ENCODE measurements around the gene CCNG2. TPM values are rescaled to one million over a fixed set of nuclear protein-coding genes. Genes with fewer than 3 reads are reported as not detected.
"Not testable (repeated sequence)": the region's sequence is repeated elsewhere in the genome, so short reads cannot be mapped to it uniquely, and the experiment has no call there.

The CCNG2 gene
- total RNA-seq, 4 donors from 2014 or later: 24.0 to 91.8 (median 45.8) TPM

- Histone ChIP-seq H3K36me3 (no peaks in the 10 kb centered on the region), H3K27me3 (no peaks in the 10 kb centered on the region), H3K4me3 (no peak overlapping the region), H3K4me1 (peaks cover 34% of the 10 kb centered on the region), H3K27ac (no peak overlapping the region), H3K9me3 (no peaks in the 10 kb centered on the region)
- WGBS: 43% methylated on average over 8 of the region's 8 CpGs
- DNase-seq (ENCODE audit: low spot score in 2 of 2): no peak
- TF ChIP-seq POLR2A (IDR thresholded peaks at IDR 0.05): no peak
- no peak for TF ChIP-seq CTCF (IDR thresholded peaks at IDR 0.05)
- no peak for TF ChIP-seq EP300 (IDR thresholded peaks at IDR 0.05)
- TF ChIP-seq POLR2AphosphoS5 (IDR thresholded peaks at IDR 0.05): no peak
Observed at GRCh38 chr4:77125961-77126360, 31.0 kb upstream of the CCNG2 start.

DNA sequence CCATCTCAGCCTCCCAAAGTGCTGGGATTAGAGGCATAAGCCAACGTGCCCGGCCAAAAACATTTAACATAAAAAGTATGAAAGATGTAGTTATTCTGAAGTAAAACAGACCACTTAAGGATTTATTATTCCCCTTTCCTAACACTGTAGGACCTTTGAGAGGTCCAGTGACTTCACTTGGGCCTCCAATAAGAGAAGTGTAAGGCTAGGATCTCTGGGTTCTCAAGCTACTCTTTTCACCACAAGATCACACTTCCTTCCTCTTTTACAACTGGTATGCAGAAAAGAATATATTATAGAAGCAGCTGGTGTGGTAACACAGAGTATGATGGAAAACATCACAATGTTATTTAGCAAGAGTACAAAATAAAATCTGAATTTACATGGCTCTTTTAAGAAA lies 30.2 kb upstream of the CCNG2 start:
- Histone ChIP-seq H3K27me3 (no peaks in the 10 kb centered on the region), H3K9me3 (no peaks in the 10 kb centered on the region), H3K27ac (no peak overlapping the region), H3K4me3 (no peak overlapping the region), H3K36me3 (no peaks in the 10 kb centered on the region), H3K4me1 (peaks cover 31% of the 10 kb centered on the region)
- TF ChIP-seq POLR2A (IDR thresholded peaks at IDR 0.05) (no peak), EP300 (IDR thresholded peaks at IDR 0.05) (no peak), CTCF (IDR thresholded peaks at IDR 0.05) (no peak), POLR2AphosphoS5 (IDR thresholded peaks at IDR 0.05) (no peak)
- WGBS: 89% methylated on average over 2 of the region's 2 CpGs
- no peak for DNase-seq (ENCODE audit: low spot score in 2 of 2)

DNA sequence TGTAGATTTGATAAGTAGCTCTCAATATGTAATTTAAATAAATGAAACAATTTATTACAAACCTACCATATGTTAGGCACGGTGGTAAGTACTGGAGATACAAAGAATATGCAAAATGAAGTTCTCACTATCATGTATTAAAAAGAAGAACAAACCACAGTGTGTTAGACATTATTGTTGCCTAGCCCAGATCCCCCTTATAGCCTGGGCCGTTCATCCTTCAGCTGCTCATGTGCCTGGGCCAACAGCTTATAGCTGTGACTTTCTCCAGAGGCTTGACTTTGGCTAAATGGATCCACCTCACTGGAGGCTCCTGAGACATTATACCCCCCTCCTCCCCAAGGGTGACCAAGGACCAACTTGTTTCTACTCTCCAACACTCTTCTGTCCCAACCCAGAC lies 29.8 kb upstream of the CCNG2 start:
- Histone ChIP-seq H3K36me3 (no peaks in the 10 kb centered on the region), H3K4me3 (no peak overlapping the region), H3K9me3 (no peaks in the 10 kb centered on the region), H3K27ac (peak overlapping the region; percentile 48), H3K4me1 (peaks cover 28% of the 10 kb centered on the region), H3K27me3 (no peaks in the 10 kb centered on the region)
- DNase-seq (ENCODE audit: low spot score in 2 of 2): no peak
- TF ChIP-seq POLR2AphosphoS5 (IDR thresholded peaks at IDR 0.05) (no peak), EP300 (IDR thresholded peaks at IDR 0.05) (no peak)
- WGBS: 74% methylated on average over 2 of the region's 2 CpGs

DNA sequence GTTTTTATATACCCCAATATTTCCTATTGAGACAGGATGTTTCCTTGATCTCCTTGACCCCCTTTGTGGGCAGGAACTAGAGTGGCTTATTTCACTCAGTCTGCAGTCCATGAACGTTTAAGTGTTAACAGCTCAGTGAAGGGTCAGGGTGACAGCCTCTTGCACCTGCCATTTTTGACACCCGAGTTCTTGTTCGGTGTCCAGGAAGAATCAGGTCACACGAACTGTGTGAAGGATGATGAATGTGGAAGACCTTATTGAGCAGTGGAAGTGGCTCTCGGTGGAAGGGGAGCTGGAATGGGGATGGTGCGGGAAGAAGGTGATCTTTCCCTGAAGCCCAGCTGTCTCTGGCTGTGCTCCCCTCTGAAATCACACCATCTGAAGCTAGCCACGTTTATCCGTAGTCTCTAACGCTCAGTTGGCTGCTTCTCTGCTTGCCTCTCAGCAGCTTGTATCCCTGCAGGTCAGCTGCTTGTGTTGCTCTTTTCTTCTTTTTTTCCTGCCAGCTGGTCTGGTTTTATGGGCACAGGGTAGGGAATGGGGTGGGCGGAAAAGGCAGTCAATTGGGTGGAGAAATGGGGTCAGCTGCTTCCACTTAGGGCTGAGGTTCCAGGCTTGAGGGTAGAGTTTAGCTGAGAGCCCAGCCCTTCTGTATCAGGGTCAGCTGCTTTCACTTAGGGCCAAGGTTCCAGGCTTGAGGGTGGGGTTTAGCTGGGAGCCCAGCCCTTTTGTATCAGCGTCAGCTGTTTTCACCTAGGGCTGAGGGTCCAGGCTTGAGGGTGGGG lies 29.0 kb upstream of the CCNG2 start:
- H3K27ac ChIP-seq: peak overlapping the region; percentile 48
- no peaks in the 10 kb centered on the region for H3K27me3 ChIP-seq
- no peaks in the 10 kb centered on the region for H3K36me3 ChIP-seq
- no peak for DNase-seq (ENCODE audit: low spot score in 2 of 2)
- H3K4me3 ChIP-seq: no peak overlapping the region
- H3K4me1 ChIP-seq: peaks cover 24% of the 10 kb centered on the region
- 53% methylated on average over 11 of the region's 11 CpGs for WGBS
- no peak for TF ChIP-seq POLR2A (IDR thresholded peaks at IDR 0.05)
- TF ChIP-seq POLR2AphosphoS5 (IDR thresholded peaks at IDR 0.05): no peak
- no peak for TF ChIP-seq CTCF (IDR thresholded peaks at IDR 0.05)
- no peaks in the 10 kb centered on the region for H3K9me3 ChIP-seq

DNA sequence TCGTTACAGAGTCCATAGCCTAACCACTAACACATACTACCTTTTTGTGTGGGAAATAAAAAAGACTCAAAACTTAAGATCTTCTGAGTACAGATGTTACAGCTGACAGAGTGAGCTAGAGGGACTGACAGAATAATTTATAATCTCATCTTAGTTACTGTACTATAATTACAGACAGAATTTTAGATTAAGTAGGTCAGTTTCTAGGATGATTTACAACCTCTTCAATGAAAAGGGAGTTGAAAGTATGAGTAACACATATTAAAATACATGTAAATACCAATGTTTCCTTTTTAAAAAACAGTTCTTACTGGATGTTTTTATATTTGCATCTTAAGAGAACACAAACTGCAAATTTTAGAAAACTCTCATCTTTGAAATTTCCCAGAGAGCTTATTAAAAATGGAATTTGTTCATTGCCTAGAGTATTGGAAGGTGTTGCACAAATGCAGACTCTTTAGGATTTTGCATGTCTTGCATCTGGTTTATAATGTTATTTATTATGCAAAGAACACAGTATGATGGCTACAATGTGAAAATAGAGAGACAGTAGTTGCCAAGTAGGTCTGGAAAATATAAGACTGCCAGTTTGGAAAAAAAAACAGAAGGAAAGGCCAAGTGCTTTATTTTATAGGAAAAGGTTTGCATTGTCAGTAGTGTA lies 24.2 kb upstream of the CCNG2 start:
- H3K4me1 ChIP-seq: peaks cover 10% of the 10 kb centered on the region

DNA sequence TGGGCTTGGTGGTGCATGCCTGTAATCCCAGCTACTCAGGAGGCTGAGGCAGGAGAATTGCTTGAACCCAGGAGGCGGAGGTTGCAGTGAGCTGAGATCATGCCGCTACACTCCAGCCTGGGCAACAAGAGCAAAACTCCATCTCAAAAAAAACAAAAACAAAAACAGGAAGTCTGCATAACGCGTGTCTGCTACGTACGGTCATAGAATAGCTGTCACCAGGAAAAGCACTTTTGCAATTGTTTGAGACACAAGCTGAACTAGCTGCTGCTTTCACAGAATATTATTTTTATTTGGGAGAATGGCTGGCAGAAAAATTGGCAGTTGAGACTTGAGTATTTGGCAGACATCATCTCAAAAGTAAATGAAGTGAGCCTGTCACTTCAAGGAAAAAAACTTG lies 19.6 kb upstream of the CCNG2 start:
- WGBS: 47% methylated on average over 6 of the region's 6 CpGs
- H3K4me1 ChIP-seq; H3K9me3 ChIP-seq; H3K27ac ChIP-seq; H3K36me3 ChIP-seq; H3K27me3 ChIP-seq; DNase-seq (ENCODE audit: low spot score in 2 of 2); H3K4me3 ChIP-seq: not testable (repeated sequence)

More for the DNA sequence above, 24.2 kb upstream of the CCNG2 start:
- Histone ChIP-seq H3K4me3 (no peak overlapping the region), H3K27me3 (no peaks in the 10 kb centered on the region), H3K36me3 (no peaks in the 10 kb centered on the region), H3K9me3 (no peaks in the 10 kb centered on the region), H3K27ac (no peak overlapping the region)
- DNase-seq (ENCODE audit: low spot score in 2 of 2): no peak
- TF ChIP-seq EP300 (IDR thresholded peaks at IDR 0.05) (no peak), POLR2AphosphoS5 (IDR thresholded peaks at IDR 0.05) (no peak), CTCF (IDR thresholded peaks at IDR 0.05) (no peak), POLR2A (IDR thresholded peaks at IDR 0.05) (no peak)
- 36% methylated on average over 1 of the region's 1 CpG for WGBS
